CMK (cell line): Measurements from ENCODE around the gene COL5A2.

Source experiments
- DNase-seq: peaks from one replicate; pipeline ENCODE4 v3.0.0-alpha.2; 2010; ENCODE audit warnings: low read depth

COL5A2 gene

DNA sequence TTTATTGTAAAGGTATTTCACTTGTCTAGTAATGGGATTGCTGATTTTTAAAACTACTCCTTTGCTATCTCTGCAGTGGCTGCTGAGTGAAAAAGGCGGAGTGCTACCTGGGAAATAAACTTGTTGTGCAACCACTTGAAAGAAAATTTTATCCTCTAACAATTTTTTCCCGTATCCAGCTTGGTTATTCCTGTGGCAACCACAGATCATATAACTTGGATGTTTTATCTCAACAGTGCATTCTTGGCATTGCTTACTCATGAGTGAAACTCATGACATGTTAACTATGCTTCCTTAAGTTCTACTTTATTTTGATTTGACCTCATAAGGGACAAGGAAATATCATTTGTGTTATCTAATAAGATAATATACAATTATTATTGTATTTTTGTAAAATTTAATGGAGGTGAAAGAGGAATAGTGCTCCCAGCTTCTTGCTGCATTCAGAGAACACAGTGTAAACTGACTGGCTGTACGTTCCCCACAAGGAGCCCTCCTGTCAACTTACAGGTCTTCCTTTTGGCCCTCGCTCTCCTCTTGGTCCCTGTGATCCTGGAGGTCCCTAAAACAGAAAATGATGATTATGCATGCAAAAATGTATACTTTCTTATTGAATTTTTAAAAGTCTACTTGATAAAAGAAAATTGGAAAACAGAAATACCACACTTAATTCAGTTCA is 82.7 kb downstream of the COL5A2 start:
- no peak for DNase-seq

DNA sequence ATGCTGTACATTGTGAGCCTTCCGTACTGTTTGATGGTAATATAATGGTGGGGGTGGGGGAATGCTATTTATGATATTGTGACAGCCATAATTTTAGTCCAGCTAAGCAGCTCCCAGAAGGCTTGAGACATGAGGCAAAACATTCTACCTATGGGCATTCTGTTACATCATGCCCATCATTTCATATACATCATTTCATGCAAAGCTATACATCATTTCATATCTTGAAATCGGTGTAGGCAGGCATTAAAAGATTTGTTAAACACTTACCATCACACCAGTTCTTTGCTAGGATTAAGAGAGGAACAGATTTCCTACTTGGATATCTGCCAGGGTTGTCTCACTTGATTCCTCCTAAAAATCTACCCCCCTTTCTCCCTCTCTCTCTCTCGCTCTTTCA is 84.5 kb downstream of the COL5A2 start:
- DNase-seq: no peak

- no peak for DNase-seq
These were observed 86.6 kb downstream of the COL5A2 start for GRCh38 chr2:189092936-189093335.

DNA sequence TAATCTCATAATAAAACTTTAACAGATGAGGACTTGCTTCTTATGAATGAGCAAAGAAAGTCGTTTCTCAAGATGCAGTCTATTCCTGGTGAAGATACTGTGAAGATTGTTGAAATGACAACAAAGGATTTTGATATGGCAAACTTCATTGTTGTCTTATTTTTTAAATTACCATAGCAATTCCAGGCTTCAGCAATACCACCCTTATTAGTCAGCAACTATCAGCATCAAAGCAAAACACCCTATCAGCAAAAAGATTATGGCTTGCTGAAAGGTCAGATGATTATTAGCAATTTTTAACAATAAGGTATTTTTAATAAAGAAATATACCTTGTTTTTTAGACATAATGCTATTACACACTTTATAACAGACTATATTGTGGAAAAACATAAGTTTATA is 88.3 kb downstream of the COL5A2 start:
- DNase-seq: no peak

DNA sequence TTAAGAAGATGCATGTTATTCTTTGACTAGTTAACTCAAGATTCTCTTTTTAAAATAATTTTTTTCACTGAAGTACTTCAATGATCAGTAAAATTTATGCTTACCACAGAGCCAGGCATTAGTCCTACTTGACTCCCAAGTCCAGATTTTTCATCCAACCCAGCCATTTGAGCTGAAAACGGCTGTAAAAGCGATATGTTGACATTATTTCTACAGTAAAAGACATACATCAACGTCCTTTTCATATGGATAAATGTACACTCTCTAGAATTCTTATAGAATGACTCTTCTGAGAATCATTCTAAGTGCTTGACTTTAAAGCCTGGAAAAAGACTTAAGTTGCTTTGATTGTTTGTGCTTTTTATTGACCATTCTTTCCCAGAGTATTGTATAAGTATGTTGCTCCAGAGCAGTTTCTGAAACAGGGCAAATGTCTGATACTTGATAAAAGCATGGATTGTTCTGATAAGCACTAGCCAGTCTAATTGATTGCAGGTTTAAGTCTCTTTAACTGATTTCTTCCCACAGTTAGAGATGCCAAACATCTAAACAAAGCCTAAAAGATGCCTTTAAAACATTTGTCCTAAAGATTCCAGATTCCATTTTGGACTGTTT is 90.9 kb downstream of the COL5A2 start:
- no peak for DNase-seq

DNA sequence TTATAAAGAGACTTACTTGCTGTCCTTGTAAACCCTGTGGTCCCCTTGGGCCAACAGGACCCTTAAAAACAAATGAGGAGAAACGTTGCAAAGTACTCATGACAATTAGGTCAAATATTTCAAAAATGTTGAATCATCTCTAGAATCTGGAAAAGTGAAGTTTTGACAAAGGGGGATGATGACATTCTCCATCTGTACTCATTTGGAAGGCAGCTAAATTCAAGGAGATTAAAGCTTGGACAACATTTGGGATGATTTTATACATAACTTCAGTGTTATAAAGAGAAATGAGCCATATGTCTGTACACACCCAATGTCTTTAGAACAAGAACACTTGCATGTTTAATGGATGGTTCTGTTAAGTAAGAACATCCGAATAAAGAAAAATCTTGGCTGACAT is 92.9 kb downstream of the COL5A2 start:
- DNase-seq: no peak

DNA sequence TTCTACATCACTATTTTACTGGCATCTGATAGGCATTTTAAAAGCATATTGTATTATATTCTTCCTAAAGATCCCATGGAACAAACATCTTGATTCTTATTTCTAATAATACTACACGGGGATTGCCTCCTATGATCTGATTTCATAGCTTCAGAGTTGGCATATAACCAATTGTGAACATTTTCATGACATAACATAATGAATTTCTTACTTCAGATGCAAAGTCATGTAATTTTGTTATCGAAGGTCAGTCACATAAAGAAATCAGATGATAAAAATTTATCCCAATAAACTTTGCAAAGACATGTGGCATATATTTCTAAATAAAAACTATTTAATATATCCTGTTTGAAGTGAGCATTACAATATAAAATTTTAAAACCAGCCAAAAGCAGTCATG is 93.3 kb downstream of the COL5A2 start:
- DNase-seq: no peak

DNA sequence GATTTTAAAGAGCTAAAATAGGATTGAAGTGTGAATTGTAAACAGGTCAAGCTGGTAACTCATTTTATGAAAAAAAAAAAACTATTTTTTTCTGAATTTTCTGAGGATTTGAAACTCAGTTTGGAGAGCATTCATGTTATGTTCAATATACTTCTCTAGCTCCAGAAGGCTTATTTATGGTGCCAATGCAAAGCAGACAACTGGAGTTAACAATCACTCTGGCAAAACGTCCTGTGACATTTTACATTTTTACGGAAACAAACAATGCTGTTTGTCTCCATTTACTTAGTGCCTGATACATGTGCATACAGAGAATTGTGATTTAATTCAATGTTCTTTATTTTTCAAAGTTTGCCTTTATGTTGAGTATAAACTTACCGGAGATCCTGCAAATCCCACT is 96.0 kb downstream of the COL5A2 start:
- no peak for DNase-seq

DNA sequence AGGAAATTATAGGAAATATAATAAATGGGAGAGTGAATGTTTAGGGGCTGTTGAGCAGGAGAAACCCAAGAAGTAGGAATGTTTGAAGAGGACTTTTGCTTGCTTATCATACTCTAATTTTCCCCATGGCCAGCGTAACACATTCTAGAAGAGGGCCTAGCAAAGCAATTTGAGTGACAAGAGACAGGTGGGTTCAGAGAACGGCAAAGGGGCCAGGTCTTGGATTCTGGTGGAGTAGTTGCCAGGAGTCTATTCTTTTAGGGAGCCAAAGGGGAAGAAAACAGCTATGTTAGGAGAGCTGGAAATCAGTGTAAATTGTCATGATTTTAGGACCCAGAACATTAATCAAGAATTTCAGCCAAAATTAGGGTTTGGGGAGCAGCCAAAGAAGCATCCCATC is 96.5 kb downstream of the COL5A2 start:
- no peak for DNase-seq

GRCh38 chr2:189082376-189082975 is 97.1 kb downstream of the COL5A2 start:
- no peak for DNase-seq

DNA sequence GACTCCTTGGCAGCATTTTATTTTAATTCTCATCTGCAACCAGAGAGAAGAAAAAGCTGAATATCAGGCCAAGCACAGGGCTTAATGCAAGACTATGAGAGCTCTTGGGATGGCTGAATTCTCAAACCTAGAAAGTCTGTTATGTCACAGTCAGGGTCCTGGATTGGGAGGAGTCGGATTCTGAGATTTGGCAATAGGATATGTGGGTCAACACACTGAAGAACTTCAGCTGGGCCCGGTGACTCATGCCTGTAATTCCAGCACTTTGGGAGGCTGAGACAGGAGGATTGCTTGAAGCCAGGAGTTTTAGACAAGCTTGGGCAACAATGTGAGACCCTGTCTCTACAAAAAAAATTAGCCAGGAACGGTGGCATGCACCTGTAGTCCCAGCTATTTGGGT is 103.0 kb downstream of the COL5A2 start:
- no peak for DNase-seq

DNA sequence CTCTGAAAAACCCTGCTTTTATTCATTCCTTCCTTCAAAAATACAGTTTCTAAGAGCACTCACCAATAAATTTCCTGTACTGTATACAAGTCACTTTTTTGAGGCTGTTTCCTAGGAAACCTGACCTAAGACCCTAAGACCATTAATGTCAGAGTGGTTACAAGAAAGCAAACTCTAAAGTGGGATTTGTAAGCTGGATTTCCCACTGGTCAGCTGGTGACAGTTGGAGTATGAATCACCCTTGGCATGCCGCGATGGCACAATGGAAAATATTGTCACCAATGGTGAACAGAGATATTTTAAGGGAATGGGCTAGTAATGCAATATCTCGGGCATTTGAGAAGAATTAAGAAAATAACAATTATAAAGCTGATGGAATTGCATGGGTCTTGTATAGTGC is 103.4 kb downstream of the COL5A2 start:
- no peak for DNase-seq

GRCh38 chr2:189074506-189074905 is 105.1 kb downstream of the COL5A2 start:
- DNase-seq: no peak

- DNase-seq: no peak
These were observed 107.5 kb downstream of the COL5A2 start for GRCh38 chr2:189072036-189072435.

- DNase-seq: no peak
These were observed 109.5 kb downstream of the COL5A2 start for GRCh38 chr2:189069855-189070619.

- DNase-seq: no peak
These were observed 113.5 kb downstream of the COL5A2 start for GRCh38 chr2:189066037-189066436.

- no peak for DNase-seq
These were observed 119.4 kb downstream of the COL5A2 start for GRCh38 chr2:189060096-189060642.

DNA sequence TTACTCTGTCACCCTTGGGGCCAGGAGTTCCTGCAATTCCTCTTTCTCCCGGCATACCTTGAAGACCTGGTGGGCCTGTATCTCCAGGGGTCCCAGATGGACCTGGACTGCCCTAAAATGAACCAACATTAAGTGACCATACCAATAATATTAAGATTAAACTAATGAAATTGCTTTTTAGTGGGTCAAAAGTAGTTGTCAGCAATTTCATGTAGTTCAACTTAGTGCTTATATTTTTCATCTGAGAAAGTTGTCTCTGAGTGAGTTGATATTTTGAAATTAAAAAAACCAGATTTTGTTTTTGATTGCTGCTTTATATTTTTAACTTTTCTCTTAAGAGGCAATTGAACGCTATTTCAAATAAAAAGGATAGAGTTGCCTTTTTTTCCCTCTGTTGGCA is 122.2 kb downstream of the COL5A2 start:
- no peak for DNase-seq

DNA sequence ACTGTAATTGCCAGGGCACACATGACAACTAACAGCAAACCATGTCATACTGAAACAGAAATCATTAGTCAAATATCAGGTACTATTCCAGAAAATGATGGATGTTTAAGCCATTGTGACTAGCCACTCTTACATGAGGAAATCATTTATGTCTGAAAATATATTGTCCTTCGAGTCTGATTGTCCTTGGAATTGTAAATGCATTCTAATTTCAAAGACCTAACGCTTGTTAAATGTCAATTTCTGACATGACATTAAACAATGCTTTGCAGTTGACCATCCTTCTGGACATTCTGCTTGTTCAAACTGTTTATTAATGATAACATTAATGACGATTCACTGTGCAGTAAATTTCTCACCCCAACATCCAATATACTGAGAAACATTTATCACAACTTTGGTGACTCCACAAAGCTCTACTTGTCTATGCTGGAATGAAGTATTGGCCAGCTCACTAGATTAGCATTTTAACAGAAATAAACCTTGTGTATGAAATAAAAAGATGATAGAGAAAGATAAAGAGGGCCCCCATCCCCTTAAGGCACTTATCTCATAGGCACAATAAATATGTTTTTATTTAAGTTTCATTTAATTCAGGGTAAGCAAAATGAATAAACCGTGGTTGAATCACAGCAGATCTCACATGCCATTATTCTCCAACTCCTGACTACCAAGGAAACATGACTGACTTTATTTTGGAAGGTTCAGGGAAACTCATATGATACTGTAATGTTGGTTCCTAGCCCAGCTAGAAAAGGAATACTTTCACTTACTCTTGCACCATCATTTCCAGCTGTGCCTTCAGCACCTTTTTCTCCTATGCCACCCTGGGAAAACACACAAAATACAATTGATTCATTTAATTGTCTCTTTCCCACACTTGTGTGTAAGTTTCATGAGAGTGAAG is 123.1 kb downstream of the COL5A2 start:
- no peak for DNase-seq

GRCh38 chr2:189050165-189050712 is 129.3 kb downstream of the COL5A2 start:
- DNase-seq: no peak

GRCh38 chr2:189049709-189050164 is 129.8 kb downstream of the COL5A2 start:
- no peak for DNase-seq
